Measurements from ENCODE around the gene ANKRD12.

GRCh38 chr18:9132628-9133027 is 4.0 kb upstream of the ANKRD12 start:
- TF ChIP-seq POLR2A (IDR thresholded peaks at IDR 0.05; ENCODE audit: low read depth, low read length) = no peak
- no peak for TF ChIP-seq POLR2AphosphoS5 (IDR thresholded peaks at IDR 0.05; ENCODE audit: low read depth, low read length)

Data from GM12892 (cell line).